WTC11 (cell line): ENCODE data around the gene CHKB.

Experiments used
- CTCF ChIP-seq: fragments of 200-600 bp; IDR thresholded peaks from 2 replicates; pipeline ENCODE4 v1.8.0; 2022; ENCODE audit warnings: antibody characterized with exemption
- MLX ChIP-seq: sonication (generic); formaldehyde crosslinking; IDR thresholded peaks from 2 replicates; pipeline ENCODE4 v1.8.1; 2023; ENCODE audit warnings: mild to moderate bottlenecking, missing genetic modification reagents, moderate library complexity
- TCF7 ChIP-seq: sonication (generic); formaldehyde crosslinking; IDR thresholded peaks from 2 replicates; pipeline ENCODE4 v1.8.0; 2022; ENCODE audit warnings: mild to moderate bottlenecking, low read depth, missing genetic modification reagents, moderate library complexity
- ZNF317 ChIP-seq: sonication (generic); formaldehyde crosslinking; IDR thresholded peaks from 2 replicates; pipeline ENCODE4 v1.8.1; 2023; ENCODE audit warnings: low read depth, mild to moderate bottlenecking, moderate library complexity, missing genetic modification reagents, borderline replicate concordance

- TF ChIP-seq CTCF (no peak), MLX (CRISPR knock-in tag) (no peak), TCF7 (CRISPR knock-in tag) (no peak), ZNF317 (CRISPR knock-in tag) (no peak)
These were observed 29.3 kb downstream of the CHKB start for GRCh38 chr22:50553310-50553709.
